NB4 (cell line): ENCODE data around the gene EMD.

Source experiments
- POLR2A ChIP-seq: IDR thresholded peaks from 2 replicates; pipeline ENCODE4 v1.6.1; 2011; ENCODE audit warnings: mild to moderate bottlenecking; ENCODE audit not compliant: insufficient read length; ENCODE audit errors: extremely low read depth
- TF ChIP-seq, protein P1 (sequence below): IDR thresholded peaks from one replicate; pipeline ENCODE4 v1.5.1; 2012; ENCODE audit warnings: low read depth, low read length

DNA sequence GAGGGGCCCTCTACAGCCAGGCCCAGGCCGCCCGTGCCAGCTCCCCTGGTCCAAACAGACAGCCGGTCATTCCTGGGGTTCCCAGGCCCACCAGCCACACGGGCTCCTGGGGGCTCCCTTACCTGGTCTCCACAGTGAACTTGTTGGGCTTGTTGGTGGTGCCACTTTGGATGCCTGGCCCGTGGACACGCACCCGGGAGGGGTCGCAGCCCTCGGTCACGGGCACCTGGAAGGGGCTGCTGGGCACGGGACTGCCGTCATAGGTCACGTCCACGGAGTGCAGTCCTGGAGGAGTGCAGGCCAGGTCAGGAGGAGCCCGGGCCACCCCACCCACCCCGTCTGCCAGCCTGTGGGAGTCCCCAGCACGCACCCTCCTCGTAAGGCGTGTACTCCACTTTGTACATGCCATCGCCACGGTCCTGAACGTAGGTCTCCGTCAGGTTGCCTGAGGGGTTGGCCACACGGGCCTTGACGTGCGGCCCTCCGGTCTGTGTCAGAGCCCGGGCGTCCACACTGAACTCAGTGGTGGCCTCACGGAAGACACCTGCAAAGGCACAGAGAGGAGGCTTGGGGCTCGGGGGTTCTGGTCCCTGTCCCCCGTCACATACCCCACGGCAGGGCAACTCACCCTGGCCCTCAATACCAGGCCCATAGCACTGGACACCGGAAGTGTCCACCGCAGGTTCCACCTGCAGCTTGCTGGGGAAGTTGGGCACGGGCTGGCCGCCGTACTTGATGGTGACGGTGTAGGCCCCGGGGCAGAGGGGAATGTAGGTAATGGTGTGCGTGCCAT is 19.5 kb upstream of the EMD start:
- TF ChIP-seq, protein P1, sequence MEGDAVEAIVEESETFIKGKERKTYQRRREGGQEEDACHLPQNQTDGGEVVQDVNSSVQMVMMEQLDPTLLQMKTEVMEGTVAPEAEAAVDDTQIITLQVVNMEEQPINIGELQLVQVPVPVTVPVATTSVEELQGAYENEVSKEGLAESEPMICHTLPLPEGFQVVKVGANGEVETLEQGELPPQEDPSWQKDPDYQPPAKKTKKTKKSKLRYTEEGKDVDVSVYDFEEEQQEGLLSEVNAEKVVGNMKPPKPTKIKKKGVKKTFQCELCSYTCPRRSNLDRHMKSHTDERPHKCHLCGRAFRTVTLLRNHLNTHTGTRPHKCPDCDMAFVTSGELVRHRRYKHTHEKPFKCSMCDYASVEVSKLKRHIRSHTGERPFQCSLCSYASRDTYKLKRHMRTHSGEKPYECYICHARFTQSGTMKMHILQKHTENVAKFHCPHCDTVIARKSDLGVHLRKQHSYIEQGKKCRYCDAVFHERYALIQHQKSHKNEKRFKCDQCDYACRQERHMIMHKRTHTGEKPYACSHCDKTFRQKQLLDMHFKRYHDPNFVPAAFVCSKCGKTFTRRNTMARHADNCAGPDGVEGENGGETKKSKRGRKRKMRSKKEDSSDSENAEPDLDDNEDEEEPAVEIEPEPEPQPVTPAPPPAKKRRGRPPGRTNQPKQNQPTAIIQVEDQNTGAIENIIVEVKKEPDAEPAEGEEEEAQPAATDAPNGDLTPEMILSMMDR = no peak
- no peak for TF ChIP-seq POLR2A
